Measurements from ENCODE around the gene MDN1.
"Not testable (repeated sequence)": the region's sequence is repeated elsewhere in the genome, so short reads cannot be mapped to it uniquely, and the experiment has no call there.

The MDN1 gene

GRCh38 chr6:89644864-89645263 is 174.7 kb downstream of the MDN1 start:
- DNase-seq (ENCODE audit: low read depth), result no peak

DNA sequence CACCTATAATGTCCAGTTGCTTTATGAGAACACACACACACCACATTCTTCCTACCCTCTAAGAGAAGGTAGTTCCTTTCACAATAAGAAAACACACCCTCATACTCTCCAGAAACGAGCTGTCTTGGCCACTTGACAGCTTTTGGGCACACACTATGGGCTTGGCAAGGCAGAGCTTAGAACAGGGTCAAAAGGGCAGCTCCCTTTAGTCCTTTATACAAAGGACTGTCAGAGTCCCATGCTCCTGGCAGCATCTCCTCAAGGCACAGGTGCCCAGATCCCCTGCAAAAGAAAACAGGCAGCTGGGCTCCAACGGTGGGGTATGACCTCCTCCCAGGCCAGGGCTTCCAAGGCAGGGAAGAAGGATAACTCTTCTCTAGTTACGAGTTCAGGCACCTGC is 176.2 kb downstream of the MDN1 start:
- DNase-seq (ENCODE audit: low read depth), result no peak

DNA sequence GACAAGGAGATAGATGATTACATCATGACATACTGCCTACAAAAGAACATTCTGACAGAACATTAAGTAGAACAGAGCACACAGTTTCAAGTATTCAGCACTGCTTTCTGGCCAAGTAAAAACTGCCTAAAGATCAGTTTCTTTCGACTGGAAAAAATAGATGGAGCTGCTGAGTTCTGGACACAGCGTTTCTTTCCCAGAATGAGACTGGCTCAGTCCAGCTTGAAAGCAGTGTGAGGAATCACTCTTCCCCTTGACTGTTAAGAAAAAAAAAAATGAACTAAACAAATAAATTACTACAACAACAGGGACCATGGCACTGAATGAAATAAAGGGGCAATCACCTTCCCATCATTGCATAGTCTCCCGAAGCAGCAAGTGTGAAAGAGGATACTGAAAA is 176.6 kb downstream of the MDN1 start:
- no peak for DNase-seq (ENCODE audit: low read depth)

DNA sequence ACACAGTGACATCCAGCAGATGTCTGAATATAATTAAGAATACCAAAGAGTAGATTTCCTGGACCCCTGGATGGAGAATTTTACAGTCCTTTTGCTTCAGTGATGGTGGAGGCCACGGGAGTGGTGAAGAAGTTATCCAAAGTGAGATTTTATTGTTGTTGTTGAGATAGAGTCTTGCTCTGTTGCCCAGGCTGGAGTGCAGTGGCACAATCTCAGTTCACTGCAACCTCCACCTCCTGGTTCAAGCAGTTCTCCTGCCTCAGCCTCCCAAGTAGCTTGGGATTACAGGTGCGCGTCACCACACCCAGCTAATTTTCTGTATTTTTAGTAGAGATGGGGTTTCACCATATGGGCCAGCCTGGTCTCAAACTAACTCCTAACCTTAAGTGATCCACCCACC is 178.0 kb downstream of the MDN1 start:
- not testable (repeated sequence) for DNase-seq (ENCODE audit: low read depth)

DNA sequence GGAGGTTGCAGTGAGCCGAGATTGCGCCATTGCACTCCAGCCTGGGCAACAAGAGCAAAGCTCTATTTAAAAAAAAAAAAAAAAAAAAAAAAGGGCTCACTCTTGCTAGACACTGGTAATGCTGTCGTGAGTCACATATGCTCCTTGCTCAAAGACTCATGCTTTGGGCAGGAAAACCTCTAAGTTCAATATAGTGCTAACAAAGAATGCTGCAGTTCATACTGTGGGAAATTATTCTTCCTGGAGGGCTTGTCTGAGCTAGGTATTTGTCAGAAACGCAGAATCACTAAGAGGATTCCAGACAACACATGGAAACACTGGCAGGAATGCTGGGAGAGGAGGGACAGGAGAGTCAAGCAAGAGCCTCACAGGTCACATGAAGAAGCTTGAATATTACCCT is 178.8 kb downstream of the MDN1 start:
- no peak for DNase-seq (ENCODE audit: low read depth)

DNA sequence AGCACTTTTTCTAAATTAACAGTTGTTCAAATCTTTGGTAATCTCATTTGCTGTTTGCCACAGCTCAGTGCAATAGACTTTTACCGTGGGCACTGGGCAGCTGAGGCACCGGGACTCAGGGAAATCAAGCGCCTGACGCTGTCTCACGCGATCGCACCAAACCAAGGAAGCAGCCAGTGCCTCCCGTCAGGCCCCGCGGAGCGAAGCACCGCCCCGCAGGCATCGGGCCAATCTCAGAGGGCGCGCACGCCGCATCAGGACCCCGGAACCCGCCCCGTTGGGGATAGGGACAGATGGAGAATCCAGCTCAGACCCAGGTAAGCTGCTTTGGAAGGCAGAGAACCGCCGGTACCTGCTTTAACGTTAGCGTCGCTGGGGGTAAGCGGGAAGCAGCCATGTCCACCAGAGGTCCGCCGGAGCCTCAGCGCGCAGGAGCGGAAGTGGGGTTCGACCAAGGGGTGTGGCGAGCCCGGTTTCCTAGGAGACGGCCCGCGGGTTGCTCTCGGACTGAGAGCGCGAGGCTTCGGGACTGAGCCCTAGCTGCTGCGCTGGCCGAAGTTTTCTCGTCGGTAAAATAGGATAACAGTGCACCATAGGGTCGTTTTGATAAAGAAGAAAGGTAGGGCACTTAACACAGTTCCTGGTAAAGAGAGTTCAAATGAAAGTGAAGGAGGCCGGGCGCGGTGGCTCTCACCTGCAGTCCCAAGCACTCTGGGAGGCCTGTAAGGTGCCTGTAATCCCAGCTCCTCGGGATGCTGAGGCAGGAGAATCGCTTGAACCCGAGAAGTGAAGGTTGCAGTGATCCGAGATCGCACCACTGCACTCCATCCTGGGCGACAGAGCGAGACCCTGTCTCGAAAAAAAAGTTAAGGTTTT is 181.0 kb downstream of the MDN1 start, which contains the start of gene LYRM2:
Gene LYRM2 (minus strand): TSS at position 428 of the 876 bp plus-strand sequence. CDS start 31 bp downstream, at position 397.
- peak; percentile 61 for DNase-seq (ENCODE audit: low read depth)

- no peak for DNase-seq (ENCODE audit: low read depth)
These were observed 181.7 kb downstream of the MDN1 start for GRCh38 chr6:89637960-89638319.

DNA sequence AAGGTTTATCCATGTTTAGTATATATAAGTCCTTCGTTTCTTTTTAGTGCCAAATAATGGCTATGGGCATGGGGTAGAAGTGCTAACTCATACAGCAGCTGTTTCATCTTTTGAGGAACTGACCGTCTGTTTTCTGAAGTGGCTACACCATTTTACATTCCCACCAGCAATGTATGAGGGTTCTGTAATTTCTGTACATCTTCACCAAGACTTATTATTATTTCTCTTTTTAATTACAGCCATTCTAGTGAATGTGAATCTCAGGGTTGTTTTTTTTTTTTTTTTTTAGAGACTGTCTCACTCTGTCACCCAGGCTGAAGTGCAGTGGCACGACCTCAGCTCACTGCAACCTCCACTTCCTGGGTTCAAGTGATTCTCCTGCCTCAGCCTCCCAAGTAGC is 183.2 kb downstream of the MDN1 start:
- DNase-seq (ENCODE audit: low read depth), result not testable (repeated sequence)

DNA sequence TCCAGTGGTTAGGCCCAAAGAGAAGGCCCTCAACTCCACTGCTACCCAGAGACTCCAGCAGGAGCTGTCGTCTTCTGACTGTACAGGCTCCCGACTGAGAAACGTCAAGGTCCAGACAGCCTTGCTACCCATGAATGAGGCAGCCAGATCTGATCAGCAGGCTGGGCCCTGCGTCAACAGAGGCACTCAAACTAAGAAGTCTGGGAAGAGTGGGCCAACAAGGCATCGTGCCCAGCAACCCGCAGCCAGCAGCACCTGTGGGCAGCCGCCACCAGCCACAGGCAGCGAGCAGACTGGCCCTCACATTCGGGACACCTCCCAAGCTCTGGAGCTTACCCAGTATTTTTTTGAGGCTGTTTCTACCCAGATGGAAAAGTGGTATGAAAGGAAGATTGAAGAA is 189.1 kb downstream of the MDN1 start:
- DNase-seq (ENCODE audit: low read depth), result no peak

- DNase-seq (ENCODE audit: low read depth), result no peak
These were observed 195.8 kb downstream of the MDN1 start for GRCh38 chr6:89623749-89624148.

- DNase-seq (ENCODE audit: low read depth), result no peak
These were observed 200.0 kb downstream of the MDN1 start for GRCh38 chr6:89619567-89619966.

- no peak for DNase-seq (ENCODE audit: low read depth)
These were observed 201.6 kb downstream of the MDN1 start for GRCh38 chr6:89618026-89618425.

DNA sequence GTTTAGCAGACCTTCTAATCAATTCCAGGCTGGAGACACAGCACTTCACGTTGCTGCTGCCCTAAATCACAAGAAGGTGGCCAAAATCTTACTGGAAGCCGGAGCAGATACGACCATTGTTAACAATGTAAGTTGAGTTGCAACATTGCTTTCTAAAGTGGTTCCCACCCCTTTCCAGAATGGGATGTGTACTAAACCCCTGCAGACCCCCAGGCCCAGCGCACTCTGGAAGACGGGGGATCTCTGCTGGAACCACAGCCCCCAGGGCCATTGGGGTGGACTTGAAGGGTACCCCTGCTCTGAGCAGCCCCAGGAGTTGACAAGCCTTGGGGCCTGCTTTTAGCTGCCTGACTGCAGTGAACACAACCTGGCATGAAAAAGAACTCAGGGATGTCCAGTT is 203.1 kb downstream of the MDN1 start:
- DNase-seq (ENCODE audit: low read depth), result no peak

DNA sequence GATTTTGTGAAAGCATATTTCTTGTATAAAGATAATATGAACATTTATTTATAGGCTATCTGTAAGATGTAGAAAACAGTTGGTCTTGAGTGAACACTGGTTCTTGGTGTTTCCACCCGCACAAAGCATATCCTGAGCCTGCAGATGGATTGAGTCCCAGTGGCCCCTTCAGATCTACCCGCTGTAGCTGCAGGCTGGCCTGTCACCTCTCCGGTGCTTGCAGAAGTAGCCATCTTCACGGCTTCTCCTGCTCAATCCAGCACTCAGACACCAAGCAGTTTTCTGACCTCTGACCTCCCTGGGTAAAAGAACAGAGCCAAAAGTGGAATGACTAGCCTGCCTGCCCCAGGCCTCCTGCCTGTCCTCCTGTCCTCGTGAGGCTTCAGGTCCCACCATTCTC is 203.7 kb downstream of the MDN1 start:
- no peak for DNase-seq (ENCODE audit: low read depth)

DNA sequence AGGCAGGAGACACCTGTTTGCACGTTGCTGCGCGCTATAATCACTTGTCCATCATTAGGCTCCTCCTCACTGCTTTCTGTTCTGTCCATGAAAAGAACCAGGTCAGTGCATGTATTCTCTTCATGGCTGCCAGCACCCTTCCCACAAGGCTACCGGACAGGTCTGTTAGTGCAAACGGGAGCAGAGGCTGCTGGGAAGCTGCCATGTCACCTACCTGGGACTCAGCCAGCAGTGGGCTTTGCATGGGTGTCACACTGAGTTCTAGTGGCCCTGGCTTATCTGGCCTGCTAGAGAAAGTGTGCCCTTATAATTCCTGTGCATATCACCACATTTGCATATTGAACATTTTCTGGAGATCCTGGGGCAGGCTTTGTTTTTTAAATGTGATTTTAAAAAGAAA is 205.8 kb downstream of the MDN1 start:
- no peak for DNase-seq (ENCODE audit: low read depth)

DNA sequence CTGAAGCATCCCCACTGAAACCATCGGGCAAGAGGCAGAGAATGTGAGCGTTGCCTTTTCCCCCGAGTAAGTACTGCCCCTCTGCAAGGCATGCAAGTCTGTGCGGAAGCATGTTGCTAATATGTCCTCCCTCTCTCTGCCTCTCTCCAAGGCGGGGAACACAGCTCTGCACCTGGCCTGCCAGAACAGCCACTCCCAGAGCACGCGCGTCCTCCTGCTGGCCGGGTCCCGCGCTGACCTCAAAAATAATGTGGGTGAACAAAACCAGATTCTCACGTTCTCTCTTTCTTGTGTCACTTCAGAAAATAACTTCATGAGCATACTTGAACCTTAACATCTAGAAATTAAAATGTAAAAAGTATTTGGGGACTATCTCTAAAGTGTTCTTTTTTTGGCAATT is 207.5 kb downstream of the MDN1 start:
- no peak for DNase-seq (ENCODE audit: low read depth)

DNA sequence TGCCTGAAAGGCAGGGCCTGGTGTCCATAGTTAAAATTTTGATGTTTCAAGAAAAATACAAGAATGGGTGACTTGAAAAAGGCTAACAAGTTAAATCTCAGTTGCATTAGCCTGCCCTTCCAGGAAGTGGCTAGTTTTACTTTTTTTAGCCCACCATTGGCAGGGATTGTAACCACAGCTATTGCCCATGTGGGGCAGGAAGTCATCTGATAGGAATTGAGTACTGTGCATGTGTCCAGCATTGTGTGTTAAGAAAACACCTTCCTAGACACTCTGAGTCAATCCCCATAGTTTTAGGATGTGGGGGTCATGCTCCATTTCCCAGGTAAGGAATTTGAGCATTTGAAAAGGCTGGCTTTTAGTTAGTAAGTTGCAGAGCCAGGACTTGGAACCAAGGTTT is 207.9 kb downstream of the MDN1 start:
- DNase-seq (ENCODE audit: low read depth), result no peak

DNA sequence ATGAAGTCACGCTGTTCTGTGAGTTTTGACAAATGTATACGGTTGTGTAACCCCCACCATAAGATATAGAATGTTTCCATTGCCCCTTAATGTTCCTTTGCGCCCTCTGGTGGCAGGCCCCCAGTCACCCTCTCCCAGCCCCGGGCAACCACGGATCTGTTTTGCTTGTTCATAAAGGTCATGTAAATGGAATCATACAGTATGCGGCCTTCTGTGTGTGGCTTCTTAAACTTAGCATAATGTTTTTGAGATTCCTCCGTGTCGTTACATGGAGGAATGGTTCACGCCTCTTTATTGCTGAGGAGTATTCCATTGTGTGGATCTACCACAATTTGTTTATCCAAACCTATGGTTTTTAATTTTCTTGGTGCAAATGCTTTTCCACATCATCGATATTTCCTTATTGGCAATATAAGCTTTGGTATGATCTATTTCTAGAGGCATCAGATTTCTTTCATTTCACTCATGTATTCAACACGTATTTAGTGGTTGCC is 209.4 kb downstream of the MDN1 start:
- DNase-seq (ENCODE audit: low read depth), result no peak

GRCh38 chr6:89605861-89606260 is 213.7 kb downstream of the MDN1 start:
- no peak for DNase-seq (ENCODE audit: low read depth)

GRCh38 chr6:89604653-89605052 is 214.9 kb downstream of the MDN1 start:
- no peak for DNase-seq (ENCODE audit: low read depth)

GRCh38 chr6:89602166-89602565 is 217.4 kb downstream of the MDN1 start:
- DNase-seq (ENCODE audit: low read depth), result no peak

DNA sequence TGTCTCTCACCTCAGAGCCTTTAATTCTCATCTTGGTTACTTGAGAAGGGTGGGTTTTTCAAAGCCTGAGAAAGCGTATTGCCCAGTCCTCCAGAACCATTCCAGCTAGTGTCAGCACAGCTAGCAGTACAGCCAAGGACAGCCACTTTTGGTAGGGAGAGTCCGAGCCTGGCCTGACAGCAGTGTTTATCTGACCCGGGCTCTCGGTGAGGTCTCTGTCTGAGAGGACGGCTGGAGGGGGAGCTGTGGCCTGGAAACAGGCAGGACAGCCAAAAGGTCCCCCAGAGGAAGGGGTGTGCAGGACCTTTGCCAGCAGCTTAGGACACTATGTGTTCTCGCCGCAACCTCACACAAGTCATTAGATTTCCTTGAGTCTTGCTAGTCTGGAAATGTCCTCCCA is 219.9 kb downstream of the MDN1 start:
- DNase-seq (ENCODE audit: low read depth), result no peak

- DNase-seq (ENCODE audit: low read depth), result no peak
These were observed 221.6 kb downstream of the MDN1 start for GRCh38 chr6:89597988-89598387.

DNA sequence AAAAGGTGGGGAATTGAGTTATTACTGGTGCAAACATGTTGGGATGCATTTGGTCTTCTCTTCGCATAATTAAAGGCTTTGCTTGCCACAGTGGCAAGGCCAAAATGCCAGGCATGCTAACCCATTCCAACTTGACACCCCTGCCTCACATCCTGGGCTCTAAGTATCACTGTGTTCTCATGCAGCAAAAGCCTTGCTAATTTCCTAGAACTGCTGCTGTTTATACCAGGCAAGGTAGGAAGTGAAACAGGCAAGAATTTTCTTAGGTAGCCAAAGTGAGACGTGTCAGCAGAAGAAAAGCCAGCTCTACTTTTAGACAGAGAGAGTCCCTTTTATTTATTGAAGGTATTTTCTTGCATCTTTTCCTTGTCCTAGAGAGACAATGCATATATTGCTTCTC is 222.2 kb downstream of the MDN1 start:
- DNase-seq (ENCODE audit: low read depth), result no peak

All from CMK (cell line).